CD4-positive, alpha-beta memory T cell (primary cell): ENCODE measurements around the gene SMYD3. TPM values are rescaled to one million over a fixed set of nuclear protein-coding genes. Genes with fewer than 3 reads are reported as not detected.

ENCODE experiments used
- CTCF ChIA-PET: fragments of 350-600 bp; sonication (Branson Sonifier 250); formaldehyde crosslinking; loops from one replicate; lab custom pipeline; 2021; ENCODE audit warnings: inconsistent platforms; ENCODE audit not compliant: partially characterized antibody; lab: Charles Lee
- POLR2A ChIA-PET: fragments of 350-600 bp; sonication (Branson Sonifier 250); formaldehyde crosslinking; loops from one replicate; lab custom pipeline; 2021; ENCODE audit not compliant: partially characterized antibody; lab: Charles Lee
- DNase-seq, 5 donors: peaks; one replicate each; pipeline versions ENCODE4 v3.0.0 to v3.0.0-alpha.2; 2020 to 2022; ENCODE audit warnings: mixed read lengths in 1 of 5
- H3K27ac ChIP-seq: one replicate; pipeline ENCODE4 v1.7.0; 2013; ENCODE audit warnings: low read depth, low read length
- H3K27me3 ChIP-seq: 2 replicates; pipeline ENCODE4 v1.7.0; 2013; ENCODE audit warnings: mild to moderate bottlenecking, low read length, moderate library complexity; ENCODE audit not compliant: insufficient read depth
- H3K36me3 ChIP-seq: 2 replicates; pipeline ENCODE4 v1.7.0; 2013; ENCODE audit warnings: mild to moderate bottlenecking, low read length, moderate library complexity; ENCODE audit not compliant: insufficient read depth
- H3K4me1 ChIP-seq: 2 replicates; pipeline ENCODE4 v1.7.0; 2013; ENCODE audit warnings: mild to moderate bottlenecking, low read length, moderate library complexity; ENCODE audit not compliant: insufficient read depth
- H3K4me3 ChIP-seq, 2 donors: one replicate each; pipeline ENCODE4 v1.7.0; 2013; ENCODE audit warnings: low read length in 2 of 2, mild to moderate bottlenecking in 1 of 2
- H3K9me3 ChIP-seq, 2 donors: one replicate each; pipeline ENCODE4 v1.7.0; 2013; ENCODE audit warnings: low read length in 2 of 2, control low read depth in 1 of 2; ENCODE audit not compliant: control insufficient read depth in 1 of 2
- H3K27ac Mint-ChIP-seq, 7 donors: one replicate each; pipeline ENCODE4 v1.8.0; 2020 to 2021; ENCODE audit warnings: mixed read lengths in 7 of 7, mild to moderate bottlenecking in 6 of 7, inconsistent platforms in 3 of 7, moderate library complexity in 3 of 7
- H3K27me3 Mint-ChIP-seq, 2 donors: one replicate each; pipeline ENCODE4 v1.8.0; 2020 to 2021; ENCODE audit warnings: mixed read lengths in 2 of 2
- H3K36me3 Mint-ChIP-seq, 2 donors: one replicate each; pipeline ENCODE4 v1.8.0; 2020 to 2021; ENCODE audit warnings: mixed read lengths in 2 of 2, inconsistent platforms in 1 of 2, mild to moderate bottlenecking in 1 of 2
- H3K4me1 Mint-ChIP-seq, 4 donors: one replicate each; pipeline ENCODE4 v1.8.0; 2020 to 2021; ENCODE audit warnings: mixed read lengths in 4 of 4, mild to moderate bottlenecking in 1 of 4
- H3K4me3 Mint-ChIP-seq, 8 donors: one replicate each; pipeline ENCODE4 v1.8.0; 2020 to 2021; ENCODE audit warnings: mixed read lengths in 8 of 8, mild to moderate bottlenecking in 7 of 8, moderate library complexity in 6 of 8, inconsistent platforms in 3 of 8
- H3K9me3 Mint-ChIP-seq, 8 donors: one replicate each; pipeline ENCODE4 v1.8.0; 2020 to 2021; ENCODE audit warnings: mixed read lengths in 8 of 8, mild to moderate bottlenecking in 5 of 8, inconsistent platforms in 3 of 8, moderate library complexity in 1 of 8
- intact Hi-C: fragments of 100-400 bp; cut with micrococcal nuclease; formaldehyde crosslinking; loops from one replicate; pipeline ENCODE4 v1.15.1; 2023
- polyA plus RNA-seq, 2 donors: library from polyadenylated mRNA; unstranded; fragments of 300-500 nt; fragmentation: Illumina TruSeq; gene quantifications; one replicate each; pipeline ENCODE4 v1.2.3, GENCODE V29; 2021
- total RNA-seq, 2 experiments: library from RNA; stranded (reverse); gene quantifications; one replicate each; pipeline ENCODE4 v1.2.3, GENCODE V29; 2021

SMYD3 gene
- total and polyA plus RNA-seq, 4 experiments from 2014 or later = 19.5 to 28.9 (median 22.9) TPM

DNA sequence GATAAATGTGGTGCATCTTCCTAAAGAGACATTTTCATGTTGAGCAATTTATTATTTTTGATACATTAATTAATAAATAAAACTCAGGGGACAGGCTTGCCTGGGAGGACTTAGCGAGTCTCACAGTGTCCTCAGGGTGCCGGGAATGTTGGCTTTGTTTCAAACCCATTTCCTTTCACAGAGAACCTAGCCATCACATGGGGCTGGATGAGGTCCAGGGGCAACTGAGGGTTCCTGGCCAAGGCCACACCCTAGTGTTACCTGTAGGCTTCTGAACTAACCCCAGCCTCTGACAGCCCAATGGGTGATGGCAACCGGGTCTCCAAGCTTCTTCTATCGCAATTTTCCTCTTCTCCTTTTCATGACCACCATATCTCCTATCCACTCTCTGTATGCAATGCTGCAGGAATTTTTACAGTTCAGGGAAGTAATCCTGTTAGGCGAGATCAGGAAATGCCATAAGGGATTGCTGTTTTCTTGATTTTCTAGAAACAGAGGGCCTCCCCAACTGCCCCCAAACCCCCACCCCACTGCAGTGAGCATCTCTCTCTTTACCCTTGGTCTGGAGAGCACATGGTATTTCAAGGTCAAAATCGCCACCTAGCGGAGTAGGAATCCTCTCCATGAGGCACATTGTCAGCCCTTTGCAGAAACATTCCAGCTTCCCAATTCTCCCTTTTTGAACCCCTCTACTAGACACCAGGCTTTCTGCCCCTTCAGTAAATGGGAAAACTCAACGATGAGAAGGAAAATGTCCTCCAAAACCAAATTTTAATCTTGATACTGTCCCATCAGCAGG lies 22.1 kb upstream of the SMYD3 start:
- no peak for DNase-seq
- H3K9me3 Mint-ChIP-seq = peaks cover 0 to 28% (median 12%) of the 10 kb centered on the region in 8 donors
- CTCF ChIA-PET = no interaction called here
- H3K27me3 Mint-ChIP-seq = peaks cover 2% of the 10 kb centered on the region in 2 donors
- Histone ChIP-seq H3K27ac (no peak overlapping the region), H3K4me3 (no peak overlapping the region), H3K36me3 (no peaks in the 10 kb centered on the region), H3K4me1 (no peaks in the 10 kb centered on the region), H3K9me3 (no peaks in the 10 kb centered on the region), H3K27me3 (no peaks in the 10 kb centered on the region)
- intact Hi-C loops = no loop called here
- POLR2A ChIA-PET = no interaction called here
- H3K4me3 Mint-ChIP-seq = no peak overlapping the region
- H3K36me3 Mint-ChIP-seq = peaks cover 0 to 4% of the 10 kb centered on the region in 2 donors
- peaks cover 2 to 12% (median 5%) of the 10 kb centered on the region in 4 donors for H3K4me1 Mint-ChIP-seq
- no peak overlapping the region for H3K27ac Mint-ChIP-seq

DNA sequence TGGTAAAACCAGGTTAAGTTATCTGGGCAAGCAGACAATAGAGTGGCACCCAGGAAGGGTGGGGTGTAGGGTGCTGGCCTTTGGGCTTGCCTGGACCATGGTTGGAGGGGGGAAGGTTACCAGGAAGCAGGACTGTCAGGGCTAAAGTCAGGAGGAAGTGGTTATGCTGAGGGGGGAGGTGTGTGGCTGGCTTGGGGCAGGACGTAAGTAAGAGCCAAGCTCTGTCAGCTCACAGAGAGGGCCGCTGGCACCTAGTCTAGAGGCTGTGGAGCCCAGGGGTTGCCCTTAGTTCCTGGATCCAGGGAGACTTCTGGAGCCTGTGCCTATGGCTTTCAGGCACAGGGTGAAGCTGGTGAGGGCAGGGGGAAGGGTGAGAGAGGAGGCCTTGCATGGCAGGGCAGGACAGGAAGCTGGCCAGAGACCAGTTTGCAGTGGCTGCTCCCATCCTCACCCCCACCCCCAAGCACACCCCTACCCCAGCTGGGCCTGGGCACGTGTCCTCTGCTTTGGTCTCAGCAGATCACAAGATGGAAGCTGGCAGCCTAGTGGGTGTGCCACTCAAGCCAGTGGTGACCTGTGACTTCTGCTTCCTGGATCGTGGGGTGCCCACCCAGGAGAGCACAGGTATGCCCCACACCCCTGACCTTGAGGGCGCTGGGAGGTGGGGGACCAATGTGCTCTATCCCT lies 20.5 kb upstream of the SMYD3 start:
- Mint-ChIP-seq H3K36me3 (peaks cover 0 to 4% of the 10 kb centered on the region in 2 donors), H3K9me3 (peaks cover 0 to 28% (median 12%) of the 10 kb centered on the region in 8 donors), H3K27me3 (peaks cover 2% of the 10 kb centered on the region in 2 donors), H3K27ac (peak overlapping the region in 5 of 7 donors; percentile 8 to 93 (median 57)), H3K4me3 (peak overlapping the region in 2 of 8 donors; percentile 8 to 9), H3K4me1 (peaks cover 2 to 12% (median 5%) of the 10 kb centered on the region in 4 donors)
- no peak overlapping the region for H3K27ac ChIP-seq
- no peak for DNase-seq
- no peaks in the 10 kb centered on the region for H3K9me3 ChIP-seq
- no peaks in the 10 kb centered on the region for H3K36me3 ChIP-seq
- H3K4me3 ChIP-seq = no peak overlapping the region
- no peaks in the 10 kb centered on the region for H3K27me3 ChIP-seq
- H3K4me1 ChIP-seq = no peaks in the 10 kb centered on the region
- intact Hi-C loops = no loop called here
- POLR2A ChIA-PET = no interaction called here
- CTCF ChIA-PET = no interaction called here

DNA sequence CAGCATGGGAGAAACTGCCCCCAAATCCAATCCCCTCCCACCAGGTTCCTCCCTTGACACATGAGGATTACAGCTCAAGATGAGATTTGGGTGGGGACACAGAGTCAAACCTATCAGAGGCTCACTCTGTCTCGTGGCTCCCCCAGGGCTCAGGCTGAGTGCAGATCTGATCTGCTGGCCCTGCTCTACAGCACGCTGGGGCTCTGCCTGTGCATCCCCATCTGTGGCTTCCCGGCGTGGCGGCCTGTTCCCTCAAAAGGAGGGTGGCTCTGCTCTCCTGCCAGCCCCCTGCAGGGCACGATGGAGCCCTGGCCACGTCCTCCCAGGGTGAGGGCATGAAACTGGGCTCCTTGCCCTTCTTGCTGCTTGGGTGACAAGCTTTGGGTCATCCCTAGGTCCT lies 19.8 kb upstream of the SMYD3 start:
- Mint-ChIP-seq H3K4me3 (peak overlapping the region in 1 of 8 donors; percentile 8), H3K4me1 (peaks cover 2 to 12% (median 5%) of the 10 kb centered on the region in 4 donors), H3K9me3 (peaks cover 0 to 24% (median 12%) of the 10 kb centered on the region in 8 donors), H3K36me3 (peaks cover 0 to 4% of the 10 kb centered on the region in 2 donors), H3K27me3 (peaks cover 2% of the 10 kb centered on the region in 2 donors), H3K27ac (peak overlapping the region in 4 of 7 donors; percentile 8 to 93 (median 50))
- Histone ChIP-seq H3K36me3 (no peaks in the 10 kb centered on the region), H3K27ac (no peak overlapping the region), H3K9me3 (no peaks in the 10 kb centered on the region), H3K27me3 (no peaks in the 10 kb centered on the region), H3K4me1 (no peaks in the 10 kb centered on the region), H3K4me3 (no peak overlapping the region)
- CTCF ChIA-PET = no interaction called here
- POLR2A ChIA-PET = no interaction called here
- intact Hi-C loops = no loop called here
- no peak for DNase-seq

DNA sequence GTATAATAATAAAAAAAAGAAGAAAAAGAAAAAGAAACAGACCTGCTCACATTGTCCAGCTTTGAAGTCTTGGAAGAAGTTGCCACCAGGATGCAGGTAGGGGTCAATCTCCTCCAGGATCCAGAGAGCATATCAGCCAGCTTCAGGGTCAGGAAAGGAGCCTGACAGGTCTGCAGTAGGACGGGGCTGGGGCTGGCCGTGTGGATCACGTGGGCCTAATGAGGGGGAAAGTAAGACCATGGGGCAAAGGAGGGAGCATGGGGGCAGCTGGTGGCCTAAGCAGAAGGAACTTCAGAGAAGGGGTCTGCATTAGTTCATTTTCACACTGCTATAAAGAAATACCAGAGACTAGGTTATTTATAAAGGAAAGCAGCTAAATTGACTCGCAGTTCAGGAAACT lies 19.3 kb upstream of the SMYD3 start:
- Histone ChIP-seq H3K27ac (no peak overlapping the region), H3K4me3 (no peak overlapping the region), H3K36me3 (no peaks in the 10 kb centered on the region), H3K4me1 (no peaks in the 10 kb centered on the region), H3K9me3 (no peaks in the 10 kb centered on the region), H3K27me3 (no peaks in the 10 kb centered on the region)
- no peak for DNase-seq
- Mint-ChIP-seq H3K4me1 (peaks cover 2 to 12% (median 5%) of the 10 kb centered on the region in 4 donors), H3K4me3 (no peak overlapping the region), H3K27ac (no peak overlapping the region), H3K27me3 (peaks cover under 1 to 2% of the 10 kb centered on the region in 2 donors), H3K9me3 (peaks cover 0 to 18% (median 11%) of the 10 kb centered on the region in 8 donors), H3K36me3 (peaks cover 0 to 3% of the 10 kb centered on the region in 2 donors)
- ChIA-PET POLR2A (no interaction called here), CTCF (no interaction called here)
- intact Hi-C loops = no loop called here

DNA sequence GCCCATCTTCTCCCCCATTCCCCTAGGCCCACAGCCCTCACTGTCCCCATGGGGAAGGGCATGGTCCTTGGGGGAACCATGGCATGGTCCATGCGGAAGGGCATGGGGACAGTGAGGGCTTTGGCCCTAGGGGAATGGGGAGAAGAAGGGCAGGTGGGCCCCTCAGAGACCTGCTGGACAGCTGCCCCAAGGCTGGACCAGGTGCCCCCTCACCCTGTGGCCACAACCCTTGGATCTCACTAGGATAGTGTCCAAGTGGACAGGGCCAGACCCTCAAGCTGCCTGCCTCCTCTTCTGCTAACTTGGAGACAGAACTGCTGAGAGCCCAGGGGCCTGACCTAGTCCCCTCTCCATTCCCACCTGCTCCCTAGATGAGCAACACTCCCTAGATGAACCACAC lies 12.4 kb upstream of the SMYD3 start:
- peaks cover 0 to under 1% (median under 1%) of the 10 kb centered on the region in 4 donors for H3K4me1 Mint-ChIP-seq
- Histone ChIP-seq H3K27me3 (no peaks in the 10 kb centered on the region), H3K4me3 (no peak overlapping the region), H3K36me3 (no peaks in the 10 kb centered on the region), H3K4me1 (no peaks in the 10 kb centered on the region), H3K27ac (no peak overlapping the region), H3K9me3 (peaks cover 6 to 24% of the 10 kb centered on the region in 2 donors)
- no peaks in the 10 kb centered on the region for H3K27me3 Mint-ChIP-seq
- intact Hi-C loops = no loop called here
- ChIA-PET CTCF (no interaction called here), POLR2A (no interaction called here)
- no peak overlapping the region for H3K27ac Mint-ChIP-seq
- peaks cover 0 to 21% (median 14%) of the 10 kb centered on the region in 8 donors for H3K9me3 Mint-ChIP-seq
- H3K4me3 Mint-ChIP-seq = no peak overlapping the region
- H3K36me3 Mint-ChIP-seq = peaks cover 0 to 1% of the 10 kb centered on the region in 2 donors
- DNase-seq = no peak

DNA sequence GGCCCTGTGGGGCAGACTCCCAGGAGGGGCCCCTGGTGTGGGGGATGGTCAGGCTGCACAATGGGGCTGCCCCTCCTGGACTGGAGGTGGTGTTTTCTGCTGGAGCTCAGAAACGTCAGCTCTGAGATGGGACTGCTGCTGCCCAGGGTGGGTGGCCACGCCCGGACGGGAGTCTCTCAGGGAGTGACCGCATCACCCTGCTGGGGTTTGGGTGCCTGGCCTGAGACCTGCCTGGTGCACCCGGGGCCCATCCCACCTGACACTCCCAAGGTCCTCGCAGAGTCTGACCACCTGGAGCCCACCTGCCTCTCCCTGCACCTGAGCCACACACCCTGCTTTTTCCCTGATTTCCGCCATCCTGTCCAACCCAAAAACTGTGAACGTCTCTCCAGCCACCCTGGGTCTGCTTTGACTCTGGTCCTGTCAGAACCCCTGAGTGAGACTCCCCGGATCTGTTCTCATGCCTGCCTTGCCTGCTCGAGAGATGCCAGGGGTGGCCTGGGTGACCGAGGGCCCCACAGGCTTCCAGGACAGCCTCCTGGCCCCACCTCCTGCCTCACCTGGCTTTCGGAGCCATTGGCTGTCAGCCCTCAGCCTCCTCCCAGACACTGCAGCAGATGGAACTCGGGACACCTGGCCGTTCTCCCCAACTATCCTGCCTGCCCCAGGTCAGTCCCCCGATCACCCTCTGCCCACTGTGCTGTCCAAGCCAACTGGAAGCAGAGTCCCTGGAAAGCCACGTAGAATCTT lies 11.6 kb upstream of the SMYD3 start:
- DNase-seq = no peak
- intact Hi-C loops = no loop called here
- peaks cover 0 to 27% (median 19%) of the 10 kb centered on the region in 8 donors for H3K9me3 Mint-ChIP-seq
- peaks cover 0 to 6% (median 5%) of the 10 kb centered on the region in 4 donors for H3K4me1 Mint-ChIP-seq
- Histone ChIP-seq H3K9me3 (peaks cover 6 to 26% of the 10 kb centered on the region in 2 donors), H3K27ac (no peak overlapping the region), H3K4me1 (no peaks in the 10 kb centered on the region), H3K4me3 (no peak overlapping the region), H3K27me3 (no peaks in the 10 kb centered on the region), H3K36me3 (no peaks in the 10 kb centered on the region)
- H3K4me3 Mint-ChIP-seq = no peak overlapping the region
- peaks cover 0 to 1% of the 10 kb centered on the region in 2 donors for H3K36me3 Mint-ChIP-seq
- H3K27ac Mint-ChIP-seq = no peak overlapping the region
- ChIA-PET CTCF (no interaction called here), POLR2A (no interaction called here)
- no peaks in the 10 kb centered on the region for H3K27me3 Mint-ChIP-seq
